ENCODE measurements around the gene CCSER1.
"Not testable (repeated sequence)": the region's sequence is repeated elsewhere in the genome, so short reads cannot be mapped to it uniquely, and the experiment has no call there.

The CCSER1 gene

GRCh38 chr4:90580326-90580725, 453.1 kb downstream of the CCSER1 start:
- no peak for DNase-seq

- no peak for DNase-seq
Measured at GRCh38 chr4:90582087-90582486, 454.9 kb downstream of the CCSER1 start.

- DNase-seq = no peak
Measured at GRCh38 chr4:90584051-90584450, 456.9 kb downstream of the CCSER1 start.

- DNase-seq = no peak
Measured at GRCh38 chr4:90585961-90586360, 458.8 kb downstream of the CCSER1 start.

- DNase-seq = no peak
Measured at GRCh38 chr4:90586799-90587198, 459.6 kb downstream of the CCSER1 start.

- no peak for DNase-seq
Measured at GRCh38 chr4:90597927-90598326, 470.7 kb downstream of the CCSER1 start.

- no peak for DNase-seq
Measured at GRCh38 chr4:90598741-90599140, 471.5 kb downstream of the CCSER1 start.

GRCh38 chr4:90602726-90603125, 475.5 kb downstream of the CCSER1 start:
- no peak for DNase-seq

GRCh38 chr4:90603540-90603939, 476.3 kb downstream of the CCSER1 start:
- DNase-seq = no peak

GRCh38 chr4:90606781-90607180, 479.6 kb downstream of the CCSER1 start:
- no peak for DNase-seq

- DNase-seq = no peak
Measured at GRCh38 chr4:90614371-90614770, 487.2 kb downstream of the CCSER1 start.

GRCh38 chr4:90621080-90621479, 493.9 kb downstream of the CCSER1 start:
- DNase-seq = no peak

GRCh38 chr4:90624781-90625180, 497.6 kb downstream of the CCSER1 start:
- DNase-seq = no peak

- no peak for DNase-seq
Measured at GRCh38 chr4:90641861-90642599, 514.8 kb downstream of the CCSER1 start.

GRCh38 chr4:90643156-90643555, 516.0 kb downstream of the CCSER1 start:
- DNase-seq = no peak

GRCh38 chr4:90648311-90648710, 521.1 kb downstream of the CCSER1 start:
- no peak for DNase-seq

GRCh38 chr4:90648791-90649190, 521.6 kb downstream of the CCSER1 start:
- no peak for DNase-seq

GRCh38 chr4:90660672-90661071, 533.5 kb downstream of the CCSER1 start:
- DNase-seq = no peak

- no peak for DNase-seq
Measured at GRCh38 chr4:90670183-90670582, 543.0 kb downstream of the CCSER1 start.

- DNase-seq = no peak
Measured at GRCh38 chr4:90689739-90690138, 562.5 kb downstream of the CCSER1 start.

- no peak for DNase-seq
Measured at GRCh38 chr4:90695411-90695810, 568.2 kb downstream of the CCSER1 start.

GRCh38 chr4:90705501-90705900, 578.3 kb downstream of the CCSER1 start:
- DNase-seq = not testable (repeated sequence)

GRCh38 chr4:90715242-90715641, 588.0 kb downstream of the CCSER1 start:
- DNase-seq = no peak

GRCh38 chr4:90718931-90719330, 591.7 kb downstream of the CCSER1 start:
- no peak for DNase-seq

- DNase-seq = no peak
Measured at GRCh38 chr4:90727938-90728337, 600.7 kb downstream of the CCSER1 start.

Data from activated CD4-positive, CD25-positive, alpha-beta regulatory T cell treated with anti-CD3 and anti-CD28 coated beads, Interleukin-2, amount 50 U/mL, for 72 hours (primary cell).